Right ventricle myocardium superior (tissue), 1 donor: Measurements from ENCODE around the gene IMP4. TPM values are rescaled to one million over a fixed set of nuclear protein-coding genes. Genes with fewer than 3 reads are reported as not detected.
"Not testable (repeated sequence)": the region's sequence is repeated elsewhere in the genome, so short reads cannot be mapped to it uniquely, and the experiment has no call there.

Experiments
- ATAC-seq: fragments of 200-7000 bp; cut with Tn5 transposase; one replicate; pipeline ENCODE4 v1.9.1; 2020; ENCODE audit warnings: mild to moderate bottlenecking; ENCODE audit not compliant: poor library complexity
- DNase-seq: peaks from one replicate; pipeline ENCODE4 v3.0.0-alpha.2; 2020
- intact Hi-C: fragments of 100-400 bp; cut with DNase I; formaldehyde crosslinking; loops from one replicate; pipeline ENCODE4 v1.11.2; 2022
- long read RNA-seq: library from polyadenylated mRNA; unstranded; transcript quantifications from one replicate; pipeline ENCODE4 v2.0.0, GENCODE V29; 2021
- total RNA-seq: library from RNA; stranded (reverse); fragmentation: NEBNext Ultra II Directional; extraction: Animal tissue kit (Norgen Biotek cat#: 25700); gene quantifications from one replicate; pipeline ENCODE4 v1.2.1, GENCODE V29; 2021
- donor health status: DM: no; HTN: yes; CAD: no; lungs with severe emphysema.

IMP4 gene, protein sequence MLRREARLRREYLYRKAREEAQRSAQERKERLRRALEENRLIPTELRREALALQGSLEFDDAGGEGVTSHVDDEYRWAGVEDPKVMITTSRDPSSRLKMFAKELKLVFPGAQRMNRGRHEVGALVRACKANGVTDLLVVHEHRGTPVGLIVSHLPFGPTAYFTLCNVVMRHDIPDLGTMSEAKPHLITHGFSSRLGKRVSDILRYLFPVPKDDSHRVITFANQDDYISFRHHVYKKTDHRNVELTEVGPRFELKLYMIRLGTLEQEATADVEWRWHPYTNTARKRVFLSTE
- 60.2 TPM for total RNA-seq
- long read RNA-seq, transcript IMP4-202 (9 exons, 822 nt), result minor isoform, 37 of 152 reads
- long read RNA-seq, transcript IMP4-208 (8 exons, 2,379 nt), result minor isoform, 11 of 152 reads
- long read RNA-seq, transcript IMP4-201 (9 exons, 1,740 nt), result major isoform, 88 of 152 reads
- long read RNA-seq, partial matches to known transcripts, result 6 of 152 reads
- long read RNA-seq, other reads (novel, unspliced or antisense), result 7 of 152 reads

DNA sequence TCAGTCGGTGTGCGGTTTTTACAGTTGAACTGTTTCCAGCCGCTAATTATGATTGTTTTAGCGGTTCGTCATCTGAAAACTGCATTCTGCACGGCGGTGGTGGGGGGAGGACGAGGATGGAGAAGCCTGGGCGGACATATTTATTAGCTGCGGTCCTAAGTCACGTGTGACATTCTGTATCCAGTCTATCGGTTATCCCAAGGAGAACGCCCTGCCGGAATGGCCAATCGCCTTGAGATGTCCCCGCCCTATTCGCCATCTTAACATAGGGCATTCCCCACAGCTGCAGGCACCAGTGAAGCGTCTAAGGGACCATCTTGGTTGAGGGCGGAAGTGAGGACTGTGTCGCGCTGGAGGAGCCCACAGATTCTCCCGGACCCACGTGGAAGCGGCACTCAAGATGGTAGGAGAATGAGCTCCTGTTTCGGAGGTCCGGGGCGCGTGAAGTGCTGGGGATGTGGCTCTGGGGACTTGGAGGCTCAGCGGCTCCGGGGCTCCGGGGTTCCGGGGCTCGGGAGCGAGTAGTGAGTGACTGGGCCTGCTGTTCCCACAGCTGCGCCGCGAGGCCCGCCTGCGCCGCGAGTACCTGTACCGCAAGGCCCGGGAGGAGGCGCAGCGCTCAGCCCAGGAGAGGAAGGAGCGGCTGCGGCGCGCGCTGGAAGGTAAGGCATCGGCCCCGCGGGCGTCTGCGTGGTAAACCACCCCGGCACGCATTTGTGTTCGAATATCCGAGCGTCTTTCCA, at the start of gene IMP4:
TSS of gene IMP4 (plus strand) at position 365 of the 743 bp plus-strand sequence. CDS start at position 401, 36 bp downstream.
- DNase-seq, result peak; percentile 97
- ATAC-seq, result peak; percentile 97
- intact Hi-C loops, result no loop called here

DNA sequence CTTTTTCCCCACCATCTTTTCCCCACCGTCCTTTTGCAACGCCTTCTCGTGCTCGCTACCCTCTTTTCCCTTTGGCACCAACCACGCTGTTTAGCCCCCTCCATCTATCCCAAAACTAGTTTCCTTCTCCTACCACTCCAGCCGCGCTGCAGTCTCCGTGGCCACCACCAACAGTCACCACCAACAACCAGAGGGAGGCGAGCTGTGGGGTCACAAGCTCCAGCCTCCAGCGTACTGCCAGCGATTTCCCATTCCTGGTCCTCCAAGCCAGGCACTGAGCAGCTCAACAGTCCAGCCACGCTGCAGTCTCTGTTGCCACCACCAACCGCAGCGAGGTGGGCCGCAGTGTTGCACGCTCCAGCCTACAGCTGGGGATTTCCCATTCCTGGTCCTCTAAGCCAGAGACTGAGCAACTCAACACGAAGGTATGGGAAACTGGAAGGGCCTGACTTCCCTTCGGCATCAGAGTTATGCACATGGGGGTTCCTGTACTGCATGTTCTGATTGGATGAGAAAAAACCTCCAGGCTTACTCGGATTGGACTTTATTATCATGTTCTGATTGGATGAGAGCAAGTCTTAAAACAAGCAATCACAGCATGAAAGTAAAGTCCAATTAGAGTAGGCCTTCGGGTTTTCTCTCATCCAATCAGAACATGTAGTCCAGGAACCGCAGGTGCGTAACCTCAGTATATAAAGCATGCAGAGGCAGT, 42.3 kb upstream of the IMP4 start:
- DNase-seq (no peak), ATAC-seq (no peak)
- intact Hi-C loops, result no loop called here

DNA sequence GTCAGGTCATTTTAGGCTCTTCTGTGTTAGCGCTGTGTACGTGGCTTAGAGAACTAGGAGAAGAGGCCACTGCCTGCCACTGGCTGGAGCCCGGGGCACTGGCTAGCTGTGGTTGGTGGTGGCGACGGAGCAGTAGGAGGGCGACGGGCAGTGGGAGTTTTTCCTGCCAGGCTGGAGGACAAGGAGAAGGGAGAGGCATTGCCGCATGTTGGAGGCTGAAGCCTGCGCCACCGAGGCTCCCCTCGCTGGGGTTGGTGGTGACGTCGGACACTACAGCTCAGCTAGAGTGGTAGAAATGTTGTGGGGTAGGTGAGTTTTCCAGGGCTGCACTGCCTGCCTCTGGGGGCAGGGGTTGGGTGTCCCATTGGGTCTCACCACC, 41.7 kb upstream of the IMP4 start:
- no peak for DNase-seq
- intact Hi-C loops, result no loop called here
- no peak for ATAC-seq

DNA sequence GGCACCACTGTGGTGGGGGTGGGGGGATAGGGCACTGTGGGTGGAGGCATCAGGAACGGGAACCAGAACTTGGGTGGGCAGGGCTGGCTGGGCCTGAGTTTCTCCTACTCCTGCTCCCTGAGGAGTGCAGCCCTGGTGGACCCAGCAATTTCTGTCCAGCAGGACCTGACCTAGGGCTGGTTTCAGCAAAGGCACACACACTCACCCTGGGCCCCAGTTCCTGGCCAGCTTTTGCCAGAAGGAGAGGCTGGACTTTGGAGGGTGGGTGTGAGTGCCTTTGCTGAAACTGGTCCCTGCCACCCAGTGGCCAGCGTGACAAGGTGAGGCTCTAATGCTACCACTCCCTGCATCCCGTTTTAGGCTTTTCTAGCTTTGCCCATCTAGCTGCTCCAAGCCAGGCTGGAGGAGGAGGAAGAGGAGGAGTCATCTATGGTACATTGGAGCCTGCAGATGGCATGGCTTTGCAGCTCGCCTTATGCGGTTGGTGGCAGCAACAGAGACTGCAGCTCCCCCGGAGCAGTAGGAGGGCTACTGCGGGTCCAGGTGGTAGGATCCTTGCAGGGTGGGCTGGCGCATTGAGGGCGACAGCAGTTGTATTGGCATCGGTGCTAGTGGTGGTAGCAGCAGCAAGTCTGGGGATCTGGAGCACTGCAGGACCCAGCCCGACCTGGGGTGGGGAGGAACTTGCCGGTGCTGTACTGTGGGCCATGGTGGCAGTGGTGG, 40.4 kb upstream of the IMP4 start:
- intact Hi-C loops, result no loop called here
- ATAC-seq (no peak), DNase-seq (no peak)

DNA sequence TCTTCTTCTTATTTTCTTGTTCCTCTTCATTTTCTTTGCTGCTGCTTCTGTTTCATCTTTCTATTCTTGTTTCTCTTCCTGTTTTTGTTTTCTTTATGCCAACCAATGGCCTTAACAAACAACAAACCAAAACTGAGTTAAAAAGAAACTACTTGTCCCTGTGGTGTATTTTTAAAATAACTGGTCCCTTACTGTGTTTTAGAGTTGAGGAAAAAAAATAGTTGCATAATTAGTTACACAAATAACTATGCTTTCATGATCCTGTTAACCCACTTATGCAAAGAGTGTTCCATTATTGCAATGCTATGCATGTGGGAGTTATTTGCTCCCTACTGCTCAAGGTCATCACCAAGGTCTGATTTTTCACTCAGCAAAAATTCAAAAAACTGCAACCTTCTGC, 39.5 kb upstream of the IMP4 start:
- ATAC-seq (no peak), DNase-seq (no peak)
- intact Hi-C loops, result no loop called here

DNA sequence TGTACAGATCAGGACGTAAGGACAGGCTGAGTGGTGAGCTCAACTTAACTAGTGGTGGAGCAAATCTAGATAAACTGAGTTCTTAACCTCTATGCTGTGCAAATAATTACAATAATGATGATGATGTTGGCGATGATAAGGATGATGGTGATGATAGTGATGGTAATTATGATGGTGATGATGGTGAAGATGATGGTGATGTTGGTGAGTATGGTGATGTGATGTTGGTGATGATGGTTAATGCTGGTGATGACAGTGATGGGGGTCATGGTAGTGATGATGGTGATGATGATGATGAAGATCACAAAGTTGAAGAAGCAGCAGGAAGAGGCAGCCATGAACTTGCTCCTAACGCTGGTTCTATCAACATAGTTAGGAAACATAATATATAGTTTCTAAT, 38.0 kb upstream of the IMP4 start:
- intact Hi-C loops, result no loop called here
- DNase-seq (no peak), ATAC-seq (no peak)

DNA sequence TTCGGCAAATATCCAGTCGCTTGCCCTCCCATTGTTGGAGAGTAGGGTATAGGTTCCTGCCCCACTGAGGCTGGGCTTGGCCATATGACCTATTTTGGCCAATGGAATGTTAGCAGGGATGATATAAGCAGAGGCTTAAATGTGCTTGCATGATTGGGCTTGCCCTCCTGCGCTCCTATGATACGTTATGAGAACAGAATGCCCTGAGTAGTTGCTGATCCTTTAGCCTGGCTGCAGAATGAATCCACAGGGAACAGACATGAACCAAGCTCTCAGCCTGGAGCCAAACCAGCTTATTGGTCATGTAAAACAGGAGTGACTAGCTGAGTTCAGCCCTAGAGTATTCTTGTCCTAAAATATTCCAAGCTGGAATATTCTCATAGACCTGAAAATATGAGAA, 34.8 kb upstream of the IMP4 start:
- intact Hi-C loops, result no loop called here

DNA sequence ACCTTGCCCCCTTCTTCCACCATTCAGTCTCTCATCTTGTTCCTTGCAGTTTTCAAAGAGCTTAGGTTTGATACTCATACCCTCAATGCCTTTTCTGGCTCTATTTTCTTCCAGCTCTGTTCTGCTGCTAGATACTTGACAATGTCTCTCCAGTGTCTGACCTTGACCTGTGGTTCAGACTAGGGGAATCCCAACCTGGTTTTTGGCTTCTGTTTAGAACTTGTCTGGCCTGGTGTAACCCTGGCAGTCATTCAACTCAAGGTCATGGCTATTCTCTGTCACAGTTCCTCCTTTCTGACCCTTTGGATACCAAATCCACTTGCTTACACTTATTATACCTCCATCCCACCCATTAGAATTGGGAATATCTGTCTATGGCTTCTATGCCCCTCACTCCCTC, 31.8 kb upstream of the IMP4 start:
- no peak for DNase-seq
- ATAC-seq, result no peak
- intact Hi-C loops, result no loop called here

More for the DNA sequence above, 34.8 kb upstream of the IMP4 start:
- ATAC-seq (no peak), DNase-seq (no peak)

DNA sequence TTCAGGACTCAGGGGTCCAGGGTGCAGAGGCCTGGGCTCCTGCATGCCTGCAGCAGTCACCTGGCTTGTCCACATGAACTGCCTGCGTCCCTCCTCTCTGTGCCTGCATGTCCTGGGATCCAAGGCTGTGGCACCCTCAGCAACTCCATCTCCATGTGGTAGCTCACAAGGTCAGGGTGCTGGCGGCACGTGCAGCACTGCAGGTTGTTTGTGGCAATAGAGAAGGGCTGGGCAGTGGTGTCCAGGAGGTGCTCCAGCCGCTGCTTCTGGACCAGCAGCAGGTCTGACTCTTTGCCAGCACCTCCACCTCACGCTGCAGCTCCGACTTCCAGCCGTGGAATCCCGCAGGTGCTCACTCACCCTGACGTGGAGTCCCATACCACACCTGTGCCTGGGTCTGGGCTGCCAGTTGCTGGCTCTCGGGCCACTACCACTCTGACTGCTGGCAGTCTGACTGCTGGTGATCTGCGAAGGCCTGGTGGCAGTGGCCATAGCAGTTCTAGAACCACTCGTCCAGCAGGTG, 28.8 kb upstream of the IMP4 start:
- DNase-seq (no peak), ATAC-seq (no peak)
- intact Hi-C loops, result no loop called here

DNA sequence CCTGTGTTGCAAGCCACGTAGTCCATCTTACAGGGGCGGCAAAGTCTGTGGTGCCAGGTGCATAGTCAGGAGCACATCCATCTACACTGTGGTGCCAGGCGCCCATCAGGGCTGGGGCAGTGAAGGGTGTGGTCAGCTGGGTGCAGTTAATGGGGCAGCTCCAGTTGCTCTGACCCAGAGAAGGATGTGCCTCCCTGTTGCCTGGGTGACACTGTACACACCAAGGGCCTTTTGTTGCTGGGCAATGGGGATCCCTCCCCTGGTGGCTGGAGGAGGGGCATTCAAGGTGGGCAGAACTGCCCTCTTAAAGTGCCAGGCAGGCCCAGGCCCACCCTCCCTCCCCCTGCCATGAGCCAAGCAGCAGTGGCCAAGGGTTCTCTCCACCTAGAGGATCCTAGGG, 28.3 kb upstream of the IMP4 start:
- ATAC-seq (no peak), DNase-seq (no peak)
- intact Hi-C loops, result no loop called here

DNA sequence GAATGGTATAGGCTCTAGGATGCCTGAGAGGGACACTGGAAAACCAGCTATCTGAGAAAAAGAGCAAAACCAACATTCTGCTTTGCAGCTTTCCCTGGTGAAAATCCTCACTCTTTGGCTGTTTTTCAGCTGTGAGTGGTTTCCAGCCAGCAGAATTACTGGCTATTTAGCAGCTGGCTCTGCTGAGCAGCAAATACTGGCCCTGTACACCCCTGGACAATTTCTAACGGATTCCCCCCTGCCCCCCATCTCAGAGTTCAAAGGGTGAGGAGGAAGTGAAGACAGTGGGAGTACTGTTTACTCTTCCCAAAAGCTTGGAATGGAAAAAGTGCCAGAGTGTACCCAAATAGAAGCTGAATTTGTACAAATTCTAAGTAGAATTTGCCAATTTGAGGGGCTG, 26.1 kb upstream of the IMP4 start:
- DNase-seq (no peak), ATAC-seq (no peak)
- intact Hi-C loops, result no loop called here

DNA sequence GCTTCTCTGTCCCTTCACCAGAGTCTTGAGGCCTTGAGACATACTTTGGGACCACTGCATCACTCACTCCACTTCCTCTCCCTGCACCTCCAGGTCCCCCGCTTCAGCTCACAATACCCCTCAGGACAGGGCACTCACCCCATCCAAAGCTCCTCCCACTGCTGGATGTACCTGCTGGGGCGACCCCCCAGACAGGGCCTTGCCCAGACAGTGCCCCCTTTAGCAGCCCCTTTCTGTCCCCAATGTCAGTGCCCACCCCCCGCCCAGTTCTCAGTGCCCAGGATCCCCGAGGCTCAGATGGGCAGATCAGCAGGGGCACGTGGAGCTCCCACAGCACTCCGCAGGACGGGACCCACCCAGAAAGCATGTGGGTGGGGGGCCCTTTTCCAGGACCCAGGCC, 23.8 kb upstream of the IMP4 start:
- ATAC-seq, result no peak
- DNase-seq, result no peak
- intact Hi-C loops, result no loop called here

DNA sequence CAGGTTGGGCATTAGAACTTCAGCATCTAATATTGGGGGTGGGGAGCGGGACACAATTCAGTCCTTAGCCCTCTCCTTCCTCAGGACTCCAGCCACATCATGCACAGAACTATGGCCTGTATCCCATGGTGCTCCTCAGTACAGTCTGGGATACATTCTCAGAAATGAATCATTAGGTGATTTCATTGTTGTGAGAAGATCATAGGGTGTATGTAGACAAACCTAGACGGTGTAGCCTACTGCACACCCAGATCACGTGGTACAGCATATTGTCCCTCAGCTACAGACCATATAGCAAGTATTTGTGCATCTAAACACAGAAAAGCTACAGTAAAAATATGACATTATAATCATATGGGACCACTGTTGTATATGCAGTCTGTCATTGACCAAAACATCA, 23.2 kb upstream of the IMP4 start:
- ATAC-seq (no peak), DNase-seq (no peak)
- intact Hi-C loops, result no loop called here

DNA sequence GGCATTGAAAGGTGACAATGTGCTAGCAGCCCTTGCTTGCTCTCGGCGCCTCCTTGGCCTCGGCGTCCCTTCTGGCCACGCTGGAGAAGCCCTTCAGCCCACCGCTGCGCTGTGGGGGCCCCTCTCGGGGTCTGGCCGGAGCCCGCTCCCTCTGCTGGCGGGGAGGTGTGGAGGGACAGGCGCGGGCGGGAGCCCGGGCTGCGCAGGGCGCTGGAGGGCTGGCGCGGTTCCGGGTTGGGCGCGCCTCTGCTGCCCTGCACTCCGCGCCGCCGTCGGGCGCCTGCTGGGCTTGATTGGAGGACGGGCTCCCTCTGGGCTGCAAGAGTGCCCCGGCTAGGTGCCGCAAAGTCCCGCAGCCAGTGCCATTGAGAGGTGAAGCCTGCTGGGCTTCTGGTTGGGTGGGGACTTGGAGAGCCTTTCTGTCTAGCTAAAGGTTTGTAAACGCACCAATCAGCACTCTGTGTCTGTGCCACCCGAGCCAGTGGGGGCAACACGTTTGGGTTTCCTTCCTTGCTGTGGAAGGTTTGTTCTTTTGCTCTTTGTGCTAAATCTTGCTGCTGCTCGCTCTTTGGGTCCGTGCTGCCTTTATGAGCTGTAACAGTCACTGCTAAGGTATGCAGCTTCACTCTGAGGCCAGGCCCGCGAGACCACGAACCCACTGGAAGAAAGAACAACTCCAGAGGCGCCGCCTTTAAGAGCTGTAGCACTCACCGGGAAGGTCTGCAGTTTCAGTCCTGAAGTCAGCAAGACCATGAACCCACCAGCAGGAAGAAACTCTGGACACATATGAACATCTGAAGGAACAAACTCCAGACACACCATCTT, 14.8 kb upstream of the IMP4 start:
- ATAC-seq, result no peak
- intact Hi-C loops, result no loop called here
- no peak for DNase-seq

DNA sequence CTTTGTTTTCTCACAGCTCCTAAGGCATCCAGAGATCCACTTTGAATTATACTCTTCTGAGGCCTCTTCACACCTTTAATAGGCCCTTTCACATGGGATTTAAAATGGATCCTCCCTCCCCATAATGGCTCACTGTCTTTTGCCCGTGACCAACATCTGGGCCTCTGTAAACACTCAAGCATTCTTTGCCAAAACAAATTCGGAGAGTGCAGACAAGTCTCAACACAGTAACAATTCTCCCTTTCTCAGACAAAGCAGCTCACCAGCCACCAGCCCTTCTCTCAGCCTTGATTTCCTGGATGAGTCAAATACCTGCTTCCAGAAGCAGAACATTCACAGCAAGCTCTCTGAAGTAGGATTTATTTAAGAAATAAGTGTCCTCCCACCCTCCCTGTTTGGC, 14.0 kb upstream of the IMP4 start:
- intact Hi-C loops, result no loop called here
- no peak for ATAC-seq
- DNase-seq, result no peak

DNA sequence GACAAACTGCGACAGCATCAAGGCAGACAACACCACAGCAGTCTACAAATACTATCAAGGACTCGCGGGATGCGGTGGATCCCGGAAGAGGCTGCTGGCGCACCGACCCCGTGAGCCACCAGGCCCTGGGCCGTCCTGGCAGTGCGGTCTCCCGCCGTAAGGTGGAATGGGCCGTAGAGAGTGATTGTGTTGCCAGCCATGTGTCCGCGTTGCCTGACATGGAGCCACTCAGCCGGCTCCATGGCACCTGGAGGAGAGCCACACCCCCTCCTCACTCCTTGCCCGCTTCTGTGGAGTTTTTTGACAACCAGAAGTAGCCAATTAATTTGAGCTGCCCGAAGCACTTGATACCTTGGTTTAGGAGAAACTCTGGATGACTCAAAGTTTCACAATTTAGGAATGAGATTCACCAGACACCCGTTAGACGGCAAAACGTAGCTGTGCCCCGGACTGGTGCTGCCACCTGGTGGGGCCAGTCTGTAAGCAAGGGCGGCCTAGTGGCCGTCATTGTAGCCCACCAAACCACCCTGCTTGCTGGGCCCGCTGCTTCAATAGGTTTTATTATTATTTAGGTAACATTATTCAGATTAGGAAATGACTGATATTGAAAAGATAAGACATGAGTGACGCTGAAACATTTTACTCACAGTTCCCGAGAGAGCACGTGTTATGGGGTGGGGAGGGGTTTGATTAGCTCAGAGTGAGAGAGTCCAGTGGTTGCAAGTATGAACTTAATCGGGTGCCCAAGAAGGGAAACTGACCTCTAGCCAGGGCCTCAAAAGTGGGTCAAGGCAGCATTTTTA, 10.2 kb upstream of the IMP4 start:
- intact Hi-C loops, result loop anchor here (5.0 to 10.0 kb wide), 2 partner anchors 148 to 175 kb away; partner anchors contain the start of genes MZT2B and SMPD4
- peak; percentile 82 for DNase-seq
- peak; percentile 80 for ATAC-seq

DNA sequence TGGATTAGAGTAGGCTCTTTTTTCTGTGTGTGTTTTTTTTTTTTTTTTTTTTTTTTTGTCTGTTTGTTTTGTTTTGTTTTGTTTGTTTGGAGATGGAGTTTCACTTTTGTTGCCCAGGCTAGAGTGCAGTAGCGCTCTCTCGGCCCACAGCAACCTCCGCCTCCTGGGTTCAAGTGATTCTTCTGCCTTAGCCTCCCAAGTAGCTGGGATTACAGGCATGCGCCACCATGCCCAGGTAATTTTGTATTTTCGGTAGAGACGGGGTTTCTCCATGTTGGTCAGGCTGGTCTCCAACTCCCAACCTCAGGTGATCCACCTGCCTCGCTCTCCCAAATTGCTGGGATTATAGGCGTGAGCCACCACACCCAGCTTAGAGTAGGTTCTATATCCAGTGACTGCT, 9.4 kb upstream of the IMP4 start:
- ATAC-seq, DNase-seq: not testable (repeated sequence)
- intact Hi-C loops, result loop anchor here (5.0 to 10.0 kb wide), 2 partner anchors 148 to 176 kb away; partner anchors contain the start of genes MZT2B and SMPD4
